Renal cortex interstitium (tissue), 11 donors: ENCODE data around the gene SHISAL1. TPM values are rescaled to one million over a fixed set of nuclear protein-coding genes. Genes with fewer than 3 reads are reported as not detected.

Experiments used
- DNase-seq, 11 donors: peaks; one replicate each; pipeline ENCODE4 v3.0.0-alpha.2; 2013; ENCODE audit warnings: low read depth in 9 of 11, low spot score in 4 of 11; ENCODE audit errors: extremely low read depth in 1 of 11
- polyA plus RNA-seq, 3 donors: library from polyadenylated mRNA; unstranded; fragments of 120-200 nt; gene quantifications; one replicate each; pipeline ENCODE4 v1.2.1, GENCODE V29; 2013; ENCODE audit not compliant: insufficient read length in 3 of 3

The SHISAL1 gene
- polyA plus RNA-seq, 3 donors: 2.3 to 3.3 (median 2.8) TPM

DNA sequence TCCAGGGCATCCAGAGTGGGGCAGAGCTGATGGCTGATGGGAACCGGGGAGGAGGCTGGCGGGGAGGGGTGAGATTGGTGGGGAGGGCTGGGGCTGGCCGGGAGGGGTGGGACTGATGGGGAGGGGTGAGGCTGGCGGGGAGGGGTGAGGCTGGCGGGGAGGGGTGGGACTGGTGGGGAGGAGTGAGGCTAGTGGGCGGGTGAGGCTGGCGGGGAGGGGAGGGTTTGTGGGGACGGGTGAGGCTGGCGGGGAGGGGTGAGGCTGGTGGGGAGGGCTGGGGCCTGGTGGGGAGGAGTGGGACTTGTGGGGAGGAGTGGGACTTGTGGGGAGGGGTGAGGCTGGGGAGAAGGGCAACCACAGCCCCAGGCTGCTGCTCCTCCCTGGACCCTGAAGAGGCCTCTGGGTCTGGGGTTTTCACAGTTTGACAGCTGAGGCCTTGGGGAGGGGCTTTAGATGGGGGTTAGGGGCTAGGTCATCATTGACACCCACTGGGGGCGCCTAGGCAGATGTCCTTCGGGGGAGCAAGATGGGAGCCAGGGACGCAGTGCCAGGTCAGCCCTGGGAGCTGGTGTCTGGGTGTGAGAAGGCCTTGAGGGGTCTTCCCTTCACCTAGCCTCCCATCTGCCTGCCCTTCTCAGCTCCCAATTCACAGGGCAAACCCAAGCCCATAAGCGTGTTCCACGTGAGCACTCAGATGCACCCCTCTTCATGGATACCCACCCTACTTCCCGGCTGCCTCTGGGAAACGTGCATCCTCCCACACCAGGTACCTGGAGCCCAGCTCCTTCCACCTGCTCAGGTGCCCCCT, 105.4 kb downstream of the SHISAL1 start:
- no peak for DNase-seq

DNA sequence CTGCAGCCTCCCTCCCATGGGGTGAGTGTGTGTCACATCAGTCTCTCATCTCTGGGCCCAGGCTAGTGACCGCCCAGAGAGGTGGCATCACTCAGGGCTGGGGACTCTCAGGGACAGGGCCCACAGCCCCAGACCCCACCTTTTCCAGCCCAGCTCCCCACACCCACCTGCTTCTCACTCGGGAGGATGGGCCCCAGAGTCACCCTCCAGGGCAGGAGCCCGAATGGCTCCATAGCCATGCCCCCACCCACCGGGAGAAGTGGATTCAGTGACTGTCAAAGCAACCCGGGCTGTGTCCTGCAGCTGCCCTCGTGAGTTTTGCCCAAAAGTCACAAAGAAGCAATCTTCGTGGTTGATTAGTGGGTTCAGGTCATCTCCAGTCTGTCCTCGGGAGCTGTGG, 106.1 kb downstream of the SHISAL1 start:
- no peak for DNase-seq

- no peak for DNase-seq
Measured at GRCh38 chr22:44206330-44206645, 106.5 kb downstream of the SHISAL1 start.

DNA sequence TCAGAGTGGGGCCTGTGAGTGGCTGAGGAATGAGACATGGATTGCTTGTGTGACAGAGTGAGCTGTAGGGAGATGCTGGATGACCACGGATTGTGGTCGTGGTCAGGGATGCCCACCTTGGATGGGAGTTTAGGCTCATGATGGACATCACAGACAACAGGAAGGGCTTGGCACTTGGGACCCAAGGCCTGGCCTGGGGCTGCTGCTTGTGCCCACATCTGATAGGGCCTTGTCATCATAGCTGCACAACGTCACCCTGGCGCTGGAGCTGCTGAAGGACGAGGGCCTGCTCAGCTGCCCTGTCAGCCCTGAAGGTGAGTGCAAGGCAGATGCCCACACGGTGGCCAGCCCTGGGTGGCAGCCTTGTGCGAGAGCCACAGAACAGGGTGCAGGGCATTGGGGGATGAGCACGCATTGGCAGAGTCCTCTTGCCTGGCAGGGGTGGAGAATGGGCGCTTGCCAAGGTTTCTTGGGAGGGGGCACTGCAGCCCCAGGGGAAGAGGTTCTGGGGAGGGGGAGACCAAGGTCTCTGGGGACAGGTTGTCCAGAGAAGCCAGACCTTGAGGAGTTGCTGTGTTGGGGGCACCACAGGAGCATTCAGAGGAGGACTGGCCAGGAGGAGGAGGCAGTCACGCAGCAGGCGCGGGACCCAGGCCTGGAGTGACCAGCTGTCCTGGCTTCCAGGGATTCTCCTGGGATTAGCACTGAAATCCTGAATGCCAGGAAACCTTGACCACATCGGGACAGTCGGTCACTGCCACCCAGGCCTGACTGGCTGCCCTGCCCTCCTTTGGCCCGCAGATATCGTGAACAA, 107.0 kb downstream of the SHISAL1 start:
- no peak for DNase-seq

DNA sequence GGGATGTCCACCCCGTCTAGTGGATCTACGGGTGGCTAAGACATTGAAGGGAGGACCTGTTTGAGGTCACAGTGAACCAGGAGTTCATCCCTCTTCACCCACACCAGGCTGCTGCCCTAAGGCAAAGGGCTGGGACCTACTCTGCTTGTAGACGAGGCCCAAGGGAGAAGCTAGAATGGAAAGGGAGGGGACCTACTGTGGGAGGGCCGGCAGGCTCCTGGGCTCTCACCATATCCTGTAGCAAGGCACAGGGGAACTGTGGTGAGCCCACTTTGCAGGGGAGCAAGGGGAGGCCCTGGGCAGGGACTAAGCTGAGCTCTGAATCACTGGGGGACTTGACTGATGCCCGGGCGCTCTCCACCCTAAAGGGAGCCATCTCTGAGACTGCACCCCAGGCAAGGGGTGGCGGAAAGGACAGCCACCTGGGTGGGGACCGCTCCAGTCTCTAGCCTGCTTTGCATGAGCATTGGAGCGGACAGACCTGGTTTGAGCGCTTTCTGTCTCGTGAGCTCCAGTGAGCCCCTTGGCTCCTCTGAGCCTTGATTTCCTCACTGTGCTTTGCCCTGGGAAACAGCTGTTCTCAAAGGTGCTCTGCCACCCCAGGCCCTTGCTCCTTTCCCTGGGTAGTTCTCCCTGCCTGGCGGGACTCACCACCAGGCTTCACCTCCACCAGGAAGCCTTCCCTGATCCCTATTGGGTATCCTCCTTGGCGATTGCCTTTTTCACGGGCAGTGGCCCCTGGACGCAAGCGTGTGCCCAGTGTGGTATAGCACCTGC, 107.8 kb downstream of the SHISAL1 start:
- DNase-seq: no peak

- no peak for DNase-seq
Measured at GRCh38 chr22:44203203-44203602, 109.5 kb downstream of the SHISAL1 start.

- no peak for DNase-seq
Measured at GRCh38 chr22:44202261-44202789, 110.4 kb downstream of the SHISAL1 start.

GRCh38 chr22:44201665-44202064, 111.1 kb downstream of the SHISAL1 start:
- DNase-seq: no peak

DNA sequence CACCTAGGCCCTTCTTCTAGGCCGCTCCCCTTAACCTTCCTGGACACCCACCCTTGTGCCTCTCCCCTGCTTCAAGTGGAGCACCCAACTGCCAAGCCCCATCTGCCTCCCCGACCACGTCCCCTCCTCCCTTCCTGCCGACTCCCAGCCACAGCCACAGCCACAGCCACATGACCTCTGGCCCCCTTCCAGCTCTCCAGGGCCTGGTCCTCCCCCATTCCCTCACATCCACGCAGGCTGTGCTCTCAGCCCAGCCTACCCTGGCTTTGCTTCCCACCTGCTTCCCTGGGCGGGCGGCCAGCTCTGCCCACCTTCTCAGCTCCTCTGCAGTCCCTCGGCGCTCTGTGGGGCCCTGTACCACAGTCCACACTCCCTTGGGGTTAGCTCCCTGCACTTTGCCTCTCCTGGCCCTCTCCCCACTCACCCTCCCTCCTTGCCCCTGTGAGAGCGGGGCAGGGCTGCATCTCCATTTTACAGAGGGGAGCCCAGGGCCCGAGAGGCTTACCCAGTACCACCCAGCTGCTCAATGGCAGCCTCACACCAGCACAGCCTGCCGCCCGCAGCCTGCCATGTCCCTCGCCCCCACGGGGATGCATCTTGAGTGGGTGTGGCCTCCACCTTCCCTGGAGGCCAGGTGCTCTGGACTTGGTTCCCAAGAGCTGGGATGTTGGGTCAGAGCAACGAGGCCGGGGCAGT, 111.7 kb downstream of the SHISAL1 start:
- DNase-seq: no peak

- DNase-seq: no peak
Measured at GRCh38 chr22:44200451-44200850, 112.3 kb downstream of the SHISAL1 start.

GRCh38 chr22:44199866-44200265, 112.9 kb downstream of the SHISAL1 start:
- no peak for DNase-seq

- no peak for DNase-seq
Measured at GRCh38 chr22:44199164-44199563, 113.6 kb downstream of the SHISAL1 start.

DNA sequence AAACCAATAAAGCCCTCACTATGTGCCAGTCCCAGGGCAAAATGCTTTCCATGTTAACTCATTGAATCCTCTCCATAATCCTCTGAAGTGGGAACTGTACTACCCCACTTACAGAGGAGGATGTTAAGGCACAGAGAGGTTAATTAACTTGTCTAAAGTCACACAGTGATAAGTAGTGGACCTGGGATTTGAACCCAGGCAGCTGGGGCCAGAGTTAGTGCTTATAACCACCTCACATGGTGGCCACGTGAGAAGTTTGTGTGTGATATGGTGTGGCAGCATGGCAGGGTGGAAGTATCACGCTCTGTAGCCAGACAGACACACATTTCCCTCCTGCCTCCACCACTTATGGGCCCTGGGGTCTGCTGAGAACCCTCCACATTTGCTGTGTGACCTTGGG, 115.5 kb downstream of the SHISAL1 start:
- DNase-seq: no peak

- DNase-seq: no peak
Measured at GRCh38 chr22:44196731-44197131, 116.0 kb downstream of the SHISAL1 start.

GRCh38 chr22:44196241-44196640, 116.5 kb downstream of the SHISAL1 start:
- DNase-seq: no peak

DNA sequence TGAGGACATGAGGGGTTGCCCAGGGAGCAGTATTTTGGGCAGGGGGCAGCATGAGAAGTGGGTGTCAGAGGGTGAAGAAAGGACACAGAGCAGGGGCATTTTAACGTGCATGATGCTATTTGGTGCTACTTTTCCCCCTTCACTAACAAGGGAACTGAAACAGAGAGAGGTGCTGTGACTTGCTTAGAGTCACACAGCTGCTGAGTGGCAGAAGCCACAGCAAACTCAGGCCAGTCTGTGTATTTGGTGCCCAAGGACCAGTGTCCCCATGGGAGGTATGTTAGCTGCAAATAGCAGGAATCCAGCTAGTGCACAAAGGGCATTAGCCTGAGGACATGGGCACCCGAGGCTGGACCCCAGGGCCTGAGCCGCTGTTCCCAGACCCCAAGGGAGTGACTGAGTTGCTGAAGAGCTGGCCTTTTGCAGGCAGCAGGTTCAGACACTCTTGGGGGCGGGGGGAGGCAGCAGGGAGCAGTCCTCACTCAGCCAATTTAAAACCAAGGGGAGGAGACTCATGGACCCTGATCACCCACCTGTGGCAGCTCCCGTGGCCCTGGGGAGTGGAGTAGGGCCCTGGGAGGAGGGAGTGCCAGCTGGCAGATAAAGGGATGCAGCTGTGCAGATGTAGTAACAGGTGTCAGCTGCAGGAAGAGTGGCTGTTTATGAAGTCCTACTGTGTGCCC, 117.4 kb downstream of the SHISAL1 start:
- DNase-seq: no peak

DNA sequence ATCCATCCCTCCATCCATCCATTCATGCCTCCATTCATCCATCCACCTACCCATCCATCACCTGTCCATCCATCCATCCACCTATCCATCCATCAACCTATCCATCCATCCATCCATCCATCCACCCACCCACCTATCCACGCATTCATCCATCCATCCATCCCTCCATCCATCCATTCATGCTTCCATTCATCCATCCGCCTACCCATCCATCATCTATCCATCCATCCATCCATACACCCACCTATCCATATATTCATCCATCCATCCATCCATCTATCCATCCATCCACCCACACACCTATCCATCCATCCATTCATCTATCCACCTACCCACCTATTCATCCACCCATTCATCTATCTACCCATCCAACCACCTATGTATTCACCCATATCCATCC, 118.2 kb downstream of the SHISAL1 start:
- no peak for DNase-seq
